GM23338 (cell line): ENCODE data around the gene MTHFSD. TPM values are rescaled to one million over a fixed set of nuclear protein-coding genes. Genes with fewer than 3 reads are reported as not detected.

Source experiments
- CREB1 ChIP-seq: fragments of 250-450 bp; sonication (Bioruptor Pico); IDR thresholded peaks from 2 replicates; pipeline ENCODE4 v1.5.0; 2020; ENCODE audit warnings: low read depth, mild to moderate bottlenecking, moderate library complexity
- ETS1 ChIP-seq: IDR thresholded peaks from 2 replicates; pipeline ENCODE4 v1.6.1; 2016; ENCODE audit warnings: antibody characterized with exemption
- POLR2AphosphoS5 ChIP-seq: IDR thresholded peaks from 2 replicates; pipeline ENCODE4 v1.6.1; 2016; ENCODE audit warnings: antibody characterized with exemption, low read depth
- ZNF114 ChIP-seq: fragments of 250-450 bp; sonication (Bioruptor Pico); IDR thresholded peaks from 2 replicates; pipeline ENCODE4 v1.5.0; 2020; ENCODE audit warnings: mild to moderate bottlenecking, moderate library complexity
- polyA plus RNA-seq: library from polyadenylated mRNA; unstranded; fragments of >200 nt; fragmentation: Nextera tagmentation; extraction: Ambion mirVana; gene quantifications from 2 replicates; pipeline ENCODE4 v1.2.1, GENCODE V29; 2016
- total RNA-seq: library from RNA; depleted of rRNA; stranded (reverse); fragments of >200 nt; shearing (Covaris generic); gene quantifications from 2 replicates; pipeline ENCODE4 v1.2.3, GENCODE V29; 2014
- TF ChIP-seq, protein P1 (sequence below): fragments of 250-450 bp; sonication (Bioruptor Pico); IDR thresholded peaks from 2 replicates; pipeline ENCODE4 v1.5.0; 2020; ENCODE audit warnings: mild to moderate bottlenecking, moderate library complexity
- TF ChIP-seq, protein P2 (sequence below), 2 experiments: fragments of 200-600 bp in 1 of 2; sonication (generic) in 1 of 2; conservative IDR thresholded peaks; 2 replicates each; pipeline versions ENCODE4 v1.5.1 to v1.6.1; 2016 to 2017; ENCODE audit warnings: antibody characterized with exemption in 2 of 2, low read depth in 2 of 2, mild to moderate bottlenecking in 2 of 2, moderate library complexity in 1 of 2

The MTHFSD gene
- total and polyA plus RNA-seq, 2 experiments from 2014 or later, result 7.2 to 8.1 TPM

DNA sequence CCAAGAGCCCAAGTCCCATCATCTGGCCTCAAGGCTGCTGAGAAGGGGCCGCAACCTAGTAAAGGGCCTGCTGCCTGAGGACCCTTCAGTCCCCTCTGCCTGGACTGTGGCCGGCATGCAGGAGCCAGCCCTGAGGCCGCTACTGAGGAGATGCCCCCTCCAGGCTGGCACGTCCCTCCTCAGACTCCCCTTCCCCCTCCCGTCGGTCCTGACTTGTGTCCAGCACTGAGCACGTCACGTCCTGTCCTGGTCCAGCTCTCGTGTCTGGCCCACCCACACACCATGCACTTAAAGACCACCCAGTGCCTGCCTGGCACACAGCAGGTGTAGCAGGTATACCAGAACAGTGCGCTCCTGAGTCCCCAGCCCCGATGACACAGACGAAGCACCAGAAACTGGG lies 9.6 kb downstream of the MTHFSD start (continued):
- TF ChIP-seq, protein P1, sequence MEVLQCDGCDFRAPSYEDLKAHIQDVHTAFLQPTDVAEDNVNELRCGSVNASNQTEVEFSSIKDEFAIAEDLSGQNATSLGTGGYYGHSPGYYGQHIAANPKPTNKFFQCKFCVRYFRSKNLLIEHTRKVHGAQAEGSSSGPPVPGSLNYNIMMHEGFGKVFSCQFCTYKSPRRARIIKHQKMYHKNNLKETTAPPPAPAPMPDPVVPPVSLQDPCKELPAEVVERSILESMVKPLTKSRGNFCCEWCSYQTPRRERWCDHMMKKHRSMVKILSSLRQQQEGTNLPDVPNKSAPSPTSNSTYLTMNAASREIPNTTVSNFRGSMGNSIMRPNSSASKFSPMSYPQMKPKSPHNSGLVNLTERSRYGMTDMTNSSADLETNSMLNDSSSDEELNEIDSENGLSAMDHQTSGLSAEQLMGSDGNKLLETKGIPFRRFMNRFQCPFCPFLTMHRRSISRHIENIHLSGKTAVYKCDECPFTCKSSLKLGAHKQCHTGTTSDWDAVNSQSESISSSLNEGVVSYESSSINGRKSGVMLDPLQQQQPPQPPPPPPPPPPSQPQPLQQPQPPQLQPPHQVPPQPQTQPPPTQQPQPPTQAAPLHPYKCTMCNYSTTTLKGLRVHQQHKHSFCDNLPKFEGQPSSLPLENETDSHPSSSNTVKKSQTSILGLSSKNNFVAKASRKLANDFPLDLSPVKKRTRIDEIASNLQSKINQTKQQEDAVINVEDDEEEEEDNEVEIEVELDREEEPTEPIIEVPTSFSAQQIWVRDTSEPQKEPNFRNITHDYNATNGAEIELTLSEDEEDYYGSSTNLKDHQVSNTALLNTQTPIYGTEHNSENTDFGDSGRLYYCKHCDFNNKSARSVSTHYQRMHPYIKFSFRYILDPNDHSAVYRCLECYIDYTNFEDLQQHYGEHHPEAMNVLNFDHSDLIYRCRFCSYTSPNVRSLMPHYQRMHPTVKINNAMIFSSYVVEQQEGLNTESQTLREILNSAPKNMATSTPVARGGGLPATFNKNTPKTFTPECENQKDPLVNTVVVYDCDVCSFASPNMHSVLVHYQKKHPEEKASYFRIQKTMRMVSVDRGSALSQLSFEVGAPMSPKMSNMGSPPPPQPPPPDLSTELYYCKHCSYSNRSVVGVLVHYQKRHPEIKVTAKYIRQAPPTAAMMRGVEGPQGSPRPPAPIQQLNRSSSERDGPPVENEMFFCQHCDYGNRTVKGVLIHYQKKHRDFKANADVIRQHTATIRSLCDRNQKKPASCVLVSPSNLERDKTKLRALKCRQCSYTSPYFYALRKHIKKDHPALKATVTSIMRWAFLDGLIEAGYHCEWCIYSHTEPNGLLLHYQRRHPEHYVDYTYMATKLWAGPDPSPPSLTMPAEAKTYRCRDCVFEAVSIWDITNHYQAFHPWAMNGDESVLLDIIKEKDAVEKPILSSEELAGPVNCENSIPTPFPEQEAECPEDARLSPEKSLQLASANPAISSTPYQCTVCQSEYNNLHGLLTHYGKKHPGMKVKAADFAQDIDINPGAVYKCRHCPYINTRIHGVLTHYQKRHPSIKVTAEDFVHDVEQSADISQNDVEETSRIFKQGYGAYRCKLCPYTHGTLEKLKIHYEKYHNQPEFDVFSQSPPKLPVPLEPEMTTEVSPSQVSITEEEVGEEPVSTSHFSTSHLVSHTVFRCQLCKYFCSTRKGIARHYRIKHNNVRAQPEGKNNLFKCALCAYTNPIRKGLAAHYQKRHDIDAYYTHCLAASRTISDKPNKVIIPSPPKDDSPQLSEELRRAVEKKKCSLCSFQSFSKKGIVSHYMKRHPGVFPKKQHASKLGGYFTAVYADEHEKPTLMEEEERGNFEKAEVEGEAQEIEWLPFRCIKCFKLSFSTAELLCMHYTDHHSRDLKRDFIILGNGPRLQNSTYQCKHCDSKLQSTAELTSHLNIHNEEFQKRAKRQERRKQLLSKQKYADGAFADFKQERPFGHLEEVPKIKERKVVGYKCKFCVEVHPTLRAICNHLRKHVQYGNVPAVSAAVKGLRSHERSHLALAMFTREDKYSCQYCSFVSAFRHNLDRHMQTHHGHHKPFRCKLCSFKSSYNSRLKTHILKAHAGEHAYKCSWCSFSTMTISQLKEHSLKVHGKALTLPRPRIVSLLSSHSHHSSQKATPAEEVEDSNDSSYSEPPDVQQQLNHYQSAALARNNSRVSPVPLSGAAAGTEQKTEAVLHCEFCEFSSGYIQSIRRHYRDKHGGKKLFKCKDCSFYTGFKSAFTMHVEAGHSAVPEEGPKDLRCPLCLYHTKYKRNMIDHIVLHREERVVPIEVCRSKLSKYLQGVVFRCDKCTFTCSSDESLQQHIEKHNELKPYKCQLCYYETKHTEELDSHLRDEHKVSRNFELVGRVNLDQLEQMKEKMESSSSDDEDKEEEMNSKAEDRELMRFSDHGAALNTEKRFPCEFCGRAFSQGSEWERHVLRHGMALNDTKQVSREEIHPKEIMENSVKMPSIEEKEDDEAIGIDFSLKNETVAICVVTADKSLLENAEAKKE, result no peak
- TF ChIP-seq ETS1 (no peak), CREB1 (CRISPR knock-in tag) (no peak), ZNF114 (CRISPR knock-in tag) (no peak), POLR2AphosphoS5 (no peak)
- TF ChIP-seq, protein P2, sequence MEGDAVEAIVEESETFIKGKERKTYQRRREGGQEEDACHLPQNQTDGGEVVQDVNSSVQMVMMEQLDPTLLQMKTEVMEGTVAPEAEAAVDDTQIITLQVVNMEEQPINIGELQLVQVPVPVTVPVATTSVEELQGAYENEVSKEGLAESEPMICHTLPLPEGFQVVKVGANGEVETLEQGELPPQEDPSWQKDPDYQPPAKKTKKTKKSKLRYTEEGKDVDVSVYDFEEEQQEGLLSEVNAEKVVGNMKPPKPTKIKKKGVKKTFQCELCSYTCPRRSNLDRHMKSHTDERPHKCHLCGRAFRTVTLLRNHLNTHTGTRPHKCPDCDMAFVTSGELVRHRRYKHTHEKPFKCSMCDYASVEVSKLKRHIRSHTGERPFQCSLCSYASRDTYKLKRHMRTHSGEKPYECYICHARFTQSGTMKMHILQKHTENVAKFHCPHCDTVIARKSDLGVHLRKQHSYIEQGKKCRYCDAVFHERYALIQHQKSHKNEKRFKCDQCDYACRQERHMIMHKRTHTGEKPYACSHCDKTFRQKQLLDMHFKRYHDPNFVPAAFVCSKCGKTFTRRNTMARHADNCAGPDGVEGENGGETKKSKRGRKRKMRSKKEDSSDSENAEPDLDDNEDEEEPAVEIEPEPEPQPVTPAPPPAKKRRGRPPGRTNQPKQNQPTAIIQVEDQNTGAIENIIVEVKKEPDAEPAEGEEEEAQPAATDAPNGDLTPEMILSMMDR (conservative IDR thresholded peaks at IDR 0.05; ENCODE audit: low read depth in 2 of 2), result no peak
